SU-DHL-6 (cell line): ENCODE results near the gene NT5C2.

Source experiments
- H2AFZ ChIP-seq: fragments of 200-600 bp; sonication (generic); 2 replicates; pipeline ENCODE4 v1.6.1; 2014; ENCODE audit warnings: low read depth, mild to moderate bottlenecking, moderate library complexity, mixed read lengths, antibody characterized with exemption, low read length; ENCODE audit not compliant: severe bottlenecking
- H3F3A ChIP-seq: fragments of 200-600 bp; shearing (Covaris generic); 2 replicates; pipeline ENCODE4 v1.6.0; 2016; ENCODE audit warnings: antibody characterized with exemption, mild to moderate bottlenecking; ENCODE audit not compliant: insufficient read depth
- H3K27ac ChIP-seq: fragments of 200-600 bp; sonication (generic); 2 replicates; pipeline ENCODE4 v1.5.1; 2016; ENCODE audit warnings: low read depth, mild to moderate bottlenecking, low read length, moderate library complexity, mixed read lengths
- H3K27me3 ChIP-seq: fragments of 200-600 bp; sonication (generic), shearing (Covaris generic); 2 replicates; pipeline ENCODE4 v1.6.0; 2014; ENCODE audit warnings: mild to moderate bottlenecking, low read length
- H3K36me3 ChIP-seq: fragments of 200-600 bp; sonication (generic); 2 replicates; pipeline ENCODE4 v1.6.1; 2014; ENCODE audit warnings: mild to moderate bottlenecking, low read length, mixed read lengths
- H3K4me2 ChIP-seq: fragments of 300-600, 200-600 bp; shearing (Covaris generic), sonication (generic); 2 replicates; pipeline ENCODE4 v1.6.0; 2014; ENCODE audit warnings: low read length, low read depth, mild to moderate bottlenecking; ENCODE audit not compliant: poor library complexity, severe bottlenecking
- H3K4me3 ChIP-seq: fragments of 200-600 bp; sonication (generic); 2 replicates; pipeline ENCODE4 v1.5.1; 2014; ENCODE audit warnings: antibody characterized with exemption, low read length, mild to moderate bottlenecking, mixed read lengths; ENCODE audit not compliant: insufficient read depth, poor library complexity, severe bottlenecking
- H3K79me2 ChIP-seq: fragments of 200-600 bp; sonication (generic); 2 replicates; pipeline ENCODE4 v1.6.1; 2014; ENCODE audit warnings: mild to moderate bottlenecking, low read length, moderate library complexity; ENCODE audit not compliant: insufficient read depth
- H3K9ac ChIP-seq: fragments of 200-600 bp; sonication (generic); 2 replicates; pipeline ENCODE4 v1.7.0; 2014; ENCODE audit warnings: mild to moderate bottlenecking, low read length
- H3K9me2 ChIP-seq: fragments of 200-600 bp; sonication (generic); replicated peaks from 2 replicates; pipeline ENCODE4 v1.6.1; 2014; ENCODE audit warnings: low read length; ENCODE audit not compliant: insufficient read depth
- H3K9me3 ChIP-seq: fragments of 200-600 bp; sonication (generic); 2 replicates; pipeline ENCODE4 v1.6.1; 2014; ENCODE audit warnings: low read length, mixed read lengths; ENCODE audit not compliant: insufficient read depth
- H4K20me1 ChIP-seq: fragments of 200-600 bp; sonication (generic); 2 replicates; pipeline ENCODE4 v1.6.1; 2014; ENCODE audit warnings: low read depth, mild to moderate bottlenecking, antibody characterized with exemption, low read length, moderate library complexity, mixed read lengths
- CTCF ChIP-seq: fragments of 200-600 bp; sonication (generic); IDR thresholded peaks from one replicate; pipeline ENCODE4 v1.5.1; 2017; ENCODE audit warnings: antibody characterized with exemption, mild to moderate bottlenecking, low read length, moderate library complexity; ENCODE audit not compliant: insufficient read depth, poor library complexity, severe bottlenecking
- EZH2phosphoT487 ChIP-seq: fragments of 200-600 bp; sonication (generic), shearing (Covaris generic); conservative IDR thresholded peaks from 2 replicates; pipeline ENCODE4 v1.6.1; 2018; ENCODE audit warnings: mild to moderate bottlenecking, antibody characterized with exemption, low read length, moderate library complexity, mixed read lengths

The NT5C2 gene

GRCh38 chr10:103041391-103041790 lies 151.7 kb downstream of the NT5C2 start:
- H3K27me3 ChIP-seq: no peaks in the 10 kb centered on the region
- no peaks in the 10 kb centered on the region for H3K36me3 ChIP-seq
- TF ChIP-seq EZH2phosphoT487 (no peak), CTCF (no peak)
- no peak overlapping the region for H3K4me3 ChIP-seq
- no peak overlapping the region for H3K4me2 ChIP-seq
- H3K9me2 ChIP-seq: no peaks in the 10 kb centered on the region
- no peaks in the 10 kb centered on the region for H3K9me3 ChIP-seq
- H3K79me2 ChIP-seq: no peaks in the 10 kb centered on the region
- H2AFZ ChIP-seq: no peak overlapping the region
- H3F3A ChIP-seq: no peaks in the 10 kb centered on the region
- no peaks in the 10 kb centered on the region for H4K20me1 ChIP-seq
- no peak overlapping the region for H3K9ac ChIP-seq
- H3K27ac ChIP-seq: no peak overlapping the region

GRCh38 chr10:103040418-103040817 lies 152.7 kb downstream of the NT5C2 start:
- H4K20me1 ChIP-seq: no peaks in the 10 kb centered on the region
- no peak overlapping the region for H3K9ac ChIP-seq
- H3K4me3 ChIP-seq: no peak overlapping the region
- no peaks in the 10 kb centered on the region for H3K9me2 ChIP-seq
- H3F3A ChIP-seq: no peaks in the 10 kb centered on the region
- H3K27me3 ChIP-seq: no peaks in the 10 kb centered on the region
- no peak overlapping the region for H3K4me2 ChIP-seq
- TF ChIP-seq CTCF (no peak), EZH2phosphoT487 (no peak)
- H2AFZ ChIP-seq: no peak overlapping the region
- no peaks in the 10 kb centered on the region for H3K36me3 ChIP-seq
- H3K79me2 ChIP-seq: no peaks in the 10 kb centered on the region
- no peak overlapping the region for H3K27ac ChIP-seq
- H3K9me3 ChIP-seq: no peaks in the 10 kb centered on the region

DNA sequence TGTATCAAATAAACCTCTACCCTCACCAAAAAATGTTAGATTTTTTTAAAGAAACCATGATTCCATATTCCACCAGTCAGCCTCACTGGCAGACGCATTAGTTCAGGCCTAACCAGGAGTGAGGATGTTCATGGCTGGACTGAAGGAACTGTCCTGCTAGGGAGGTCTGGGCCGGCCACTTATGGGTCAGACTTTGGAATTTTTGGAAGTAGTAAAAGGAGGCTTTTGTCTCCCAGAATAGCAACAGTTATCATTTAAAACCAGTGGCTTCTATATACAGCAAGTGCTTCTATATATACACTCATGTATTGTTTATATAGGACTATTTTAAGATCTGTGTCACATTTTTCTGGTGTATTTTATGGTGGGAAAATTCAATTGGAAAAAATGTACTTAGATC lies 154.5 kb downstream of the NT5C2 start:
- H3K36me3 ChIP-seq: no peaks in the 10 kb centered on the region
- no peaks in the 10 kb centered on the region for H3K9me3 ChIP-seq
- H3K79me2 ChIP-seq: no peaks in the 10 kb centered on the region
- H3K9ac ChIP-seq: no peak overlapping the region
- H3K27me3 ChIP-seq: no peaks in the 10 kb centered on the region
- H3K9me2 ChIP-seq: no peaks in the 10 kb centered on the region
- no peak overlapping the region for H3K27ac ChIP-seq
- no peak overlapping the region for H2AFZ ChIP-seq
- TF ChIP-seq EZH2phosphoT487: no peak
- TF ChIP-seq CTCF: no peak
- H4K20me1 ChIP-seq: no peaks in the 10 kb centered on the region
- no peaks in the 10 kb centered on the region for H3F3A ChIP-seq
- H3K4me2 ChIP-seq: no peak overlapping the region
- no peak overlapping the region for H3K4me3 ChIP-seq
